Right lobe of liver (tissue), 4 donors: ENCODE results near the gene ENTHD1.

Experiments used
- CTCF ChIP-seq, 4 donors: fragments of 200-600 bp in 3 of 4; fragments of 450-650 bp in 1 of 4; IDR thresholded peaks; one replicate each; pipeline versions ENCODE4 v1.5.1 to v1.8.0; 2016 to 2022; ENCODE audit warnings: antibody characterized with exemption in 4 of 4, mild to moderate bottlenecking in 2 of 4
- POLR2A ChIP-seq: fragments of 450-650 bp; IDR thresholded peaks from one replicate; pipeline ENCODE4 v1.6.1; 2017; ENCODE audit warnings: antibody characterized with exemption, mild to moderate bottlenecking
- donor health status: DM: no; HTN: no; CAD: no.
- donor health status: DM: no; HTN: no; CAD: no.
- donor health status: DM: no; HTN: yes; CAD: no.

- TF ChIP-seq CTCF (IDR thresholded peaks at IDR 0.05), result no peak
- TF ChIP-seq POLR2A, result no peak
Measured at GRCh38 chr22:39914584-39914983, 21.0 kb upstream of the ENTHD1 start.
